ENCODE data around the gene APOO.

DNA sequence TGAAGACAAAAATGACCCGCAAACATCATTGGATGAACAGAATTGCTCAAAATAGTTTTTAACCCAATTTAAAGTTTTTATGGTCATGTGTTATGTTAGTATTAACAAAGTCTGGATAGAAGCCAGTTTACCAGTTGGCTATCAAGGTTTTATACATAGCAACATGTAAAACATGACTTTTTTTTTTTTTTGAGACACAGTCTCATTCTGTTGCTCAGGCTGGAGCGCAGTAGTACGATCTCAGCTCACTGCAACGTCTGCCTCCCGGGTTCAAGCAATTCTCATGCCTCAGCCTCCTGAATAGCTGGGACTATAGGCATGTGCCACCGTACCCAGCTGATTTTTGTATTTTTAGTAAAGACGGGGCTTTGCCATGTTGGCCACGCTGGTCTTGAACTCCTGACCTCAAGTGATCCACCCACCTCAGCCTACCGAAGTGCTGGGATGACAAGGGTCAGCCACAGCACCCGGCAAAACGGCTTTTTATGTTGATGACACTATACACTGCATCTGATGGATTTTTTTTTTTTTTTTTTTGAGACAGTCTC is 121.4 kb downstream of the APOO start:
- TF ChIP-seq, protein P1, sequence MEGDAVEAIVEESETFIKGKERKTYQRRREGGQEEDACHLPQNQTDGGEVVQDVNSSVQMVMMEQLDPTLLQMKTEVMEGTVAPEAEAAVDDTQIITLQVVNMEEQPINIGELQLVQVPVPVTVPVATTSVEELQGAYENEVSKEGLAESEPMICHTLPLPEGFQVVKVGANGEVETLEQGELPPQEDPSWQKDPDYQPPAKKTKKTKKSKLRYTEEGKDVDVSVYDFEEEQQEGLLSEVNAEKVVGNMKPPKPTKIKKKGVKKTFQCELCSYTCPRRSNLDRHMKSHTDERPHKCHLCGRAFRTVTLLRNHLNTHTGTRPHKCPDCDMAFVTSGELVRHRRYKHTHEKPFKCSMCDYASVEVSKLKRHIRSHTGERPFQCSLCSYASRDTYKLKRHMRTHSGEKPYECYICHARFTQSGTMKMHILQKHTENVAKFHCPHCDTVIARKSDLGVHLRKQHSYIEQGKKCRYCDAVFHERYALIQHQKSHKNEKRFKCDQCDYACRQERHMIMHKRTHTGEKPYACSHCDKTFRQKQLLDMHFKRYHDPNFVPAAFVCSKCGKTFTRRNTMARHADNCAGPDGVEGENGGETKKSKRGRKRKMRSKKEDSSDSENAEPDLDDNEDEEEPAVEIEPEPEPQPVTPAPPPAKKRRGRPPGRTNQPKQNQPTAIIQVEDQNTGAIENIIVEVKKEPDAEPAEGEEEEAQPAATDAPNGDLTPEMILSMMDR (conservative IDR thresholded peaks at IDR 0.05) = no peak
- TF ChIP-seq ZFX (IDR thresholded peaks at IDR 0.05) = no peak
